ENCODE data around the gene APCDD1. TPM values are rescaled to one million over a fixed set of nuclear protein-coding genes. Genes with fewer than 3 reads are reported as not detected.
"Not testable (repeated sequence)": the region's sequence is repeated elsewhere in the genome, so short reads cannot be mapped to it uniquely, and the experiment has no call there.

The APCDD1 gene
- polyA plus RNA-seq, 4 donors: 109 to 142 (median 127) TPM

- DNase-seq (ENCODE audit: low read depth in 4 of 4, low spot score in 3 of 4): no peak
Measured at GRCh38 chr18:10522574-10522973, 68.1 kb downstream of the APCDD1 start.

- DNase-seq (ENCODE audit: low read depth in 4 of 4, low spot score in 3 of 4): no peak
Measured at GRCh38 chr18:10523544-10523943, 69.1 kb downstream of the APCDD1 start.

- no peak for DNase-seq (ENCODE audit: low read depth in 4 of 4, low spot score in 3 of 4)
Measured at GRCh38 chr18:10524507-10525370, 70.3 kb downstream of the APCDD1 start.

- DNase-seq (ENCODE audit: low read depth in 4 of 4, low spot score in 3 of 4): no peak
Measured at GRCh38 chr18:10525371-10525691, 70.9 kb downstream of the APCDD1 start.

GRCh38 chr18:10525697-10526560, 71.5 kb downstream of the APCDD1 start, which contains the start of gene NAPG:
Gene NAPG (plus strand): TSS chr18:10526027. CDS start chr18:10526103, 76 bp downstream.
- peak; percentile 81 to 85 (median 84) for DNase-seq (ENCODE audit: low read depth in 4 of 4, low spot score in 3 of 4)

- DNase-seq (ENCODE audit: low read depth in 4 of 4, low spot score in 3 of 4): no peak
Measured at GRCh38 chr18:10526561-10526949, 72.1 kb downstream of the APCDD1 start.

GRCh38 chr18:10528439-10528838, 74.0 kb downstream of the APCDD1 start:
- no peak for DNase-seq (ENCODE audit: low read depth in 4 of 4, low spot score in 3 of 4)

- DNase-seq (ENCODE audit: low read depth in 4 of 4, low spot score in 3 of 4): no peak
Measured at GRCh38 chr18:10530002-10530401, 75.6 kb downstream of the APCDD1 start.

GRCh38 chr18:10530852-10531251, 76.4 kb downstream of the APCDD1 start:
- DNase-seq (ENCODE audit: low read depth in 4 of 4, low spot score in 3 of 4): no peak

- DNase-seq (ENCODE audit: low read depth in 4 of 4, low spot score in 3 of 4): no peak
Measured at GRCh38 chr18:10533111-10533510, 78.7 kb downstream of the APCDD1 start.

GRCh38 chr18:10536280-10536679, 81.8 kb downstream of the APCDD1 start:
- DNase-seq (ENCODE audit: low read depth in 4 of 4, low spot score in 3 of 4): no peak

- no peak for DNase-seq (ENCODE audit: low read depth in 4 of 4, low spot score in 3 of 4)
Measured at GRCh38 chr18:10537765-10538164, 83.3 kb downstream of the APCDD1 start.

- not testable (repeated sequence) for DNase-seq (ENCODE audit: low read depth in 4 of 4, low spot score in 3 of 4)
Measured at GRCh38 chr18:10539124-10539523, 84.7 kb downstream of the APCDD1 start.

Other genes starting within 250 kb of the APCDD1 start
- 10 to 100 TPM; 18.5 to 24.9 (median 22.0) TPM for gene NAPG, start 71.4 kb downstream of the APCDD1 start, polyA plus RNA-seq (ENCODE audit: insufficient read length in 4 of 4)